Natural killer cell treated with Interleukin-12 subunit alpha and Interleukin-12 subunit beta and Interleukin-15 and Interleukin-18, amount 100 ng/mL, for 72 hours (primary cell): ENCODE data around the gene QRFP. TPM values are rescaled to one million over a fixed set of nuclear protein-coding genes. Genes with fewer than 3 reads are reported as not detected.

Experiments used
- ATAC-seq, 2 donors: fragments of 150-1000 bp; cut with Tn5 transposase in 1 of 2; sonication (Bioruptor Pico), chemical (Tn5 transposase) in 1 of 2; 2 replicates each; pipeline ENCODE4 v1.10.0; 2021
- DNase-seq: peaks from one replicate; pipeline ENCODE4 v3.0.0; 2022; ENCODE audit warnings: low spot score
- H3K27ac Mint-ChIP-seq, 2 donors: 1 replicate in 1 of 2; 2 replicates in 1 of 2; pipeline ENCODE4 v1.8.0; 2022; ENCODE audit warnings: mixed read lengths in 2 of 2, mild to moderate bottlenecking in 1 of 2, moderate library complexity in 1 of 2
- H3K27me3 Mint-ChIP-seq, 2 donors: 1 replicate in 1 of 2; 2 replicates in 1 of 2; pipeline ENCODE4 v1.8.0; 2022; ENCODE audit warnings: mixed read lengths in 2 of 2
- H3K36me3 Mint-ChIP-seq: one replicate; pipeline ENCODE4 v1.8.0; 2022; ENCODE audit warnings: mixed read lengths
- H3K4me1 Mint-ChIP-seq, 2 donors: 1 replicate in 1 of 2; 2 replicates in 1 of 2; pipeline ENCODE4 v1.8.0; 2022; ENCODE audit warnings: low read depth in 2 of 2, mixed read lengths in 2 of 2, mild to moderate bottlenecking in 1 of 2
- H3K4me3 Mint-ChIP-seq: one replicate; pipeline ENCODE4 v1.8.0; 2022; ENCODE audit warnings: mixed read lengths
- H3K9me3 Mint-ChIP-seq: 2 replicates; pipeline ENCODE4 v1.8.0; 2022; ENCODE audit warnings: mixed read lengths
- total RNA-seq, 2 donors: library from RNA; stranded (reverse); gene quantifications; one replicate each; pipeline ENCODE4 v1.2.3, GENCODE V29; 2022

The QRFP gene
- total RNA-seq, 2 donors from 2014 or later = not detected

DNA sequence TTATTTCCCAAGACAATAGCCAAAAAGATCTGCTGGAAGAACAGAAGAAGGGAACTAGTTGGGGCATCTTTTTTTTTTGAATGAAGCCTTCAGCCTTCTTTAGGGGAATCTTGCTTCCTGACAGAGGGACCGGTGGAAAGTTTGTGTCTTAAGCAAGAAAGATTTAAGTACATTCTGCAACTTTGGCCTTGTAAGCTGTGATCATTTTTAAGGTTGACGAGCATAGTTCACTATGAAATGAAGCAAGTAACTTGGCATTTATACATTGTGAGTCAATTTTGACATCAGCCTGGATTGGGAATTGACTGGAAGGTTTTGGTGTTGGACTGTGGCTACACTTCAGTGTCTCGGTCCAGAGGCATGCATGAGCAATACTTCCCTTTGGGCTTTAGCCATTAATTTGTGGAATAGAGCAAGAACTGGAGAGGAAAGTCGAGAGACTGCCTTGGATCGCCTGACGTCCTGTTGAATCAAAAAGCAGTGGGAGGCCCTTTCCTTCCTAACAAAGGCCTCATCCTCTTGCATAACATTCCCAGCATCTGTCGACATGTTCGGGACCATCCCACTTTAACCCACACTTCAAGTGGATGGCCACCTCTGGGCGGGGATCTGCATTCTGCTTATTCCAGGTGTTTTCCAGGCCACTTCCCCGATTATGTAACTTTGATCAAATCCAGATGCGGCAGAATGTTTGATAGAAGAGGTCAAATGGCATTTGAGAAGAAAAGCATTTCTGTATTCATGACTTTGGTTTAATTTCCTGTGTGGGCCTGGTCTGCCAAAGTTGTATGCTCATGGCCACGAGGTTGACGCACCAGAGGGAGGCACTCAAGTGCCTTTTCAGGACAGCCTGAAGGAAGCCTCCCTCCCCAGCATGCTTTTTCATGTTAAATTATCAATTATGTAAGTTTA, 49.0 kb downstream of the QRFP start:
- Mint-ChIP-seq H3K4me3 (no peak overlapping the region), H3K4me1 (peaks cover 15 to 17% of the 10 kb centered on the region in 2 donors), H3K36me3 (no peaks in the 10 kb centered on the region), H3K27ac (no peak overlapping the region), H3K27me3 (no peaks in the 10 kb centered on the region), H3K9me3 (no peaks in the 10 kb centered on the region)
- no peak for DNase-seq
- ATAC-seq = no peak

DNA sequence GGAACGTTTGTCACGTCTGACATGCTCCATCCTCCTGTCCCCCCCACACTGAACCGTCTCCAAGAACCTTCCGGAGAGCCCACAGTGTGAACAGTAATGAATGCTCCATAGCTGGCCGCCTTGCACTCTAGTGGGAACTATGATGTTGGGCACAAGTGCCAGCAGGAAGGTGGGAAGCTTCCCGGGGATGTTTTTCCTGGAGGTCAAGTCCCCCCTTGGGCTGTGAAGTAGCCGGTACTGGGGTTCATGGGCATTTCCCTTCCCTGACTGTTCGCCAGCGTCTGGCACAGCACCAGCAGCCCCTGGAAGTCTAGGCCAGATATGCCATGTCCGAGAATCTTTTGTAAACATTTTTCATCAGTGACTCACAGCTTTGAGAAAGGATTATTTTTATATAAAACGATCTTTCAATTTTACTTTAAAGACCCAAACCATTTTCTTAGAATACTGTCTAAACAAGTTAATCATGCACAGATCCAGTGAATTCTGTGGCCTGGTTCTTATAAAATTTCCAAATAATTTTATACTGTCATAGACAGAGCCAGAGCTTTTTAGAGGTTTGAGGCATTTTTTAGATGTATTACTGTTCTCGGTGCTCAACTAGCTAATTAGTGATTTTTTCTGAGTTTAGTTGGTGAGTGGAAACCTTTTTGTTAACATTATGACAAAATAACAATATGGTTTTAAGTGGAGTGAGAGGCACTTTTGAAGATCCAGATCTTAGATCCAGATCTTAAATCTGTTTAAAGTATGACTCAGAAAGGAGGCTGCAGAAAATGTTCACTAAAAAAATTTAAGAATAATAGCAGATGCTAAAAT, 49.9 kb downstream of the QRFP start:
- ATAC-seq (no peak), DNase-seq (no peak)
- Mint-ChIP-seq H3K27me3 (no peaks in the 10 kb centered on the region), H3K4me1 (peaks cover 20 to 23% of the 10 kb centered on the region in 2 donors), H3K36me3 (no peaks in the 10 kb centered on the region), H3K9me3 (no peaks in the 10 kb centered on the region), H3K4me3 (no peak overlapping the region), H3K27ac (no peak overlapping the region)

DNA sequence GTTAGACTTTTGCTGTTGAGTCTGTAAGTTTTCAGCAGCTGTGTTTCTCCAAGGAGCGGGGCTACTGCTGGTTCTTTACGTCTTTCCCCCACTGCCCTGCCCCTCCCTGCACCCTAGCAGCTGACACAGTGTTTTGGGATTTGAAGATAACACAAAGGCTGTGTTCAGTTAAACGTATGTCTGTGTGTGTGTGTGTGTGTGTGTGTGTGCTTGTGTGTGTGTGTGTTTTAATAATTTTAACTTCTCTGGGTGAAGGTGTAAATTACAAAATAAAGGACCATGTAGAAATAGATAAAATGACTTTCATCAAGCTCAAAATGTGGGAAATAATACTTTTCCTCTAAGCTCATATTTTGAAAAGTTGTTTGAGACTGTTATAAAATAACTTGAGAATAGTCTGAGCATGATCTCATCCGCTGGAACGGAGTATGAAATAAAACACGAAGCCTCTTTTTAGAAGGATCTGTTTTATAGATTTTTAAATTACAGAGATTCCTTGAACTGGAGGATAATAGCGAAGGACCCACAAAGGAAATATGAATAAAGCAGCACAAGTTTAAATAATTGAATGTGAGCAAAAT, 50.6 kb downstream of the QRFP start:
- no peaks in the 10 kb centered on the region for H3K36me3 Mint-ChIP-seq
- no peaks in the 10 kb centered on the region for H3K9me3 Mint-ChIP-seq
- H3K4me1 Mint-ChIP-seq = peaks cover 21 to 24% of the 10 kb centered on the region in 2 donors
- ATAC-seq (no peak), DNase-seq (no peak)
- no peak overlapping the region for H3K27ac Mint-ChIP-seq
- H3K27me3 Mint-ChIP-seq = no peaks in the 10 kb centered on the region
- H3K4me3 Mint-ChIP-seq = no peak overlapping the region

GRCh38 chr9:130845254-130845653, 51.4 kb downstream of the QRFP start:
- H3K9me3 Mint-ChIP-seq = no peaks in the 10 kb centered on the region
- ATAC-seq (no peak), DNase-seq (no peak)
- H3K27ac Mint-ChIP-seq = no peak overlapping the region
- no peaks in the 10 kb centered on the region for H3K27me3 Mint-ChIP-seq
- no peaks in the 10 kb centered on the region for H3K36me3 Mint-ChIP-seq
- peaks cover 21 to 24% of the 10 kb centered on the region in 2 donors for H3K4me1 Mint-ChIP-seq
- H3K4me3 Mint-ChIP-seq = no peak overlapping the region

DNA sequence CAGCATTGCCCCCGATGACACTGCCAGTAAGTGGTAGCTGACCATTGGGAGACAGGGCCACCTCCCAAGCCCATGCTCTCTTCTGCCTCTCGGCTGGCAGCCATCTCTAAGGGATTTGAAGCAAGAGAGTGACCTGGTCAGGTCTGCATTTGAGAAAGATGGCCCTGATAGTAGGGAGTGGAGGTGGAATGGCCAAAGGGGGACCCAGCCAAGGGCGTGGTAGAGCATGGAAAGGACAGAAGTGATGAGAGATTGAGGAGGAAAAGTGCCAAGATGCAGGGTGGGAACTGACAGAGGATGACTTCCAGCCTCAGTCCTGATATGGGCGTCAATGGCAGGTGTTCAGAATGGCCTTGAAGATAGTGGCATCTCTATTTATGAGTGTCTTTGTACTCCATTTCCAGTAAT, 52.6 kb downstream of the QRFP start:
- Mint-ChIP-seq H3K4me1 (peaks cover 18 to 19% of the 10 kb centered on the region in 2 donors), H3K36me3 (no peaks in the 10 kb centered on the region), H3K9me3 (no peaks in the 10 kb centered on the region), H3K4me3 (no peak overlapping the region), H3K27me3 (no peaks in the 10 kb centered on the region), H3K27ac (no peak overlapping the region)
- ATAC-seq (no peak), DNase-seq (no peak)

DNA sequence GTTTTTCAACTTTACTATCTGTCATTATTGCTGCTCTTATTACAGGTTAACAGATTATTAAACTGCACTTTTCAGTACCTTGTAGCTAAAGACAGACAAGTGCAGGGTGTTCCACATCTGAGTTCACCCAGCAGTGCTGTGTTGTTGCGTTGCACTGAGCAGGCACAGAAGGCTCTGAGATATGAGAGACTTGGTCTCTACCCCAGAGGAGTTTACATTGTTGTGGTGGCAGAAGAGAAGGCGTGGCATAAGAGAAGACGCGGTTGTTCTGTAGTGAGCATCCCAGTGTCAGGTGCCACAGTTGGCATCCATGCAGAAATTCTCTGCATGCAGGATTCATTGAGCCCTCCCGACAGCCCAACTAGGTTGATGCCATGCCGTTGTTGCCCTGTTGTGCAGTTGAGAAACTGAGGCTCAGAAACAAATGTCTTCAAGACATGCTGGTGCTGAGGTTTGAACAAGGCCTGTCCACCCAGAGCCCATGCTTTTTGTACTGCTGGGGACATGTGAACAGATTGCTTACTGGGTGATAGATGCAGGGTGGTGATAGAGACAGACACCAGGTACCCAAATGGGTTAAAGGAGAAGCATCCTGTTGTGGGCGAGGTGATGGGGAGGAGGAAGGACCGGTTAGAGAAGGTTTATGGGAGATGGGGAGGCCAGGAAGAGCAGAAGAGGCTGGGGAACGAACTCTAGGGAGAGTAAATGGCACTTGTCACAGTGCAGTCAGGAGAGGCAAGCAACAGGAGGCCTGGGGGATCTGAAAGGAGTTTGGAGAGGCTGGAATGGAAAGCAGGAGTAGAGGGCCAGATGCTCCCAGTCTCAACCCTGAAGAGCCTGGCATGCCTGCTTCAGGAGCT, 53.3 kb downstream of the QRFP start:
- DNase-seq (no peak), ATAC-seq (no peak)
- Mint-ChIP-seq H3K27me3 (no peaks in the 10 kb centered on the region), H3K9me3 (no peaks in the 10 kb centered on the region), H3K4me3 (no peak overlapping the region), H3K36me3 (no peaks in the 10 kb centered on the region), H3K27ac (no peak overlapping the region), H3K4me1 (peaks cover 18 to 24% of the 10 kb centered on the region in 2 donors)

Other genes starting within 250 kb of the QRFP start
- under 1 TPM in 1 of 2 donors, not detected in 1; 0.39 TPM for gene PRDM12, start 232.2 kb downstream of the QRFP start, total RNA-seq
- gene EXOSC2, start 203.0 kb downstream of the QRFP start, total RNA-seq = 100 to 1,000 TPM in 1 of 2 donors, 10 to 100 TPM in 1; 58.8 to 103 TPM
- 10 to 100 TPM; 28.1 to 45.2 TPM for gene ABL1, start 61.6 kb downstream of the QRFP start, total RNA-seq
- not detected for gene FIBCD1, start 42.4 kb upstream of the QRFP start, total RNA-seq
- not detected for gene LAMC3, start 112.4 kb upstream of the QRFP start, total RNA-seq
- not detected for gene AIF1L, start 199.7 kb upstream of the QRFP start, total RNA-seq
- gene NUP214, start 228.8 kb upstream of the QRFP start, total RNA-seq = 100 to 1,000 TPM in 1 of 2 donors, 10 to 100 TPM in 1; 66.2 to 121 TPM